ENCODE measurements around the gene KCNMA1. TPM values are rescaled to one million over a fixed set of nuclear protein-coding genes. Genes with fewer than 3 reads are reported as not detected.

KCNMA1 gene
- total RNA-seq, 1 experiment from 2014 or later = 20.7 TPM

DNA sequence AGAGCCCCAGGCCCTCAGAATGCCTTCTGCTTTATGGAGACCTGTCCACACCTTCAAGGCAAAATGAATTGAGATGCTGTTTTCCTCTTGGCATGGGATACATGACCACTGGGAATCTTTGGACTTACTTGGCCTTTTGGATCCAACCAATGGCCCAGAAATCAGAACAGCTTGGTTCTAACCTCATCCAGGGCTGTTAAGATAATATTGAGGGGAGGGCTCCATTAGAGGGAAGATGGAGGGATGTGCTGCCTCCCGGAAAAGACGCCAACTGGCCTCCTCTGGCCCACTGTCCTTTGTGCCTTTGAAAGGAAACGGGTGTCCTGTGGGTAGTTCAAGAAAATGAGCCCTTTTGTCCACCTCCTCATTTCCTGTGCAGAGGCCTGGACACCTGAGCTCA lies 530.9 kb downstream of the KCNMA1 start:
- peaks cover 10% of the 10 kb centered on the region for H3K36me3 Mint-ChIP-seq (ENCODE audit: insufficient read depth, unreplicated experiment)
- Histone ChIP-seq H3K9me3 (no peaks in the 10 kb centered on the region), H3K27me3 (replicated peaks; ENCODE audit: control insufficient read depth, insufficient read depth, low read length) (no peaks in the 10 kb centered on the region), H3K36me3 (ENCODE audit: control insufficient read depth, insufficient read depth, low read length) (no peaks in the 10 kb centered on the region), H3K4me1 (peaks cover 1% of the 10 kb centered on the region; the same call in 1 of the 2 replicates), H3K4me3 (ENCODE audit: low read depth, low read length) (no peak overlapping the region)
- no peak for DNase-seq
- ChIA-PET CTCF (no interaction called here), POLR2A (no interaction called here)
- H3K4me1 Mint-ChIP-seq (ENCODE audit: low read depth, unreplicated experiment) = no peaks in the 10 kb centered on the region
- peaks cover 2% of the 10 kb centered on the region for H3K27me3 Mint-ChIP-seq (ENCODE audit: insufficient read depth, unreplicated experiment)
- no TSS peak for BruUV-seq (replicated peaks)
- H3K27ac Mint-ChIP-seq (ENCODE audit: unreplicated experiment) = no peak overlapping the region
- H3K9me3 Mint-ChIP-seq (ENCODE audit: unreplicated experiment) = no peaks in the 10 kb centered on the region
- TF ChIP-seq, protein P1, sequence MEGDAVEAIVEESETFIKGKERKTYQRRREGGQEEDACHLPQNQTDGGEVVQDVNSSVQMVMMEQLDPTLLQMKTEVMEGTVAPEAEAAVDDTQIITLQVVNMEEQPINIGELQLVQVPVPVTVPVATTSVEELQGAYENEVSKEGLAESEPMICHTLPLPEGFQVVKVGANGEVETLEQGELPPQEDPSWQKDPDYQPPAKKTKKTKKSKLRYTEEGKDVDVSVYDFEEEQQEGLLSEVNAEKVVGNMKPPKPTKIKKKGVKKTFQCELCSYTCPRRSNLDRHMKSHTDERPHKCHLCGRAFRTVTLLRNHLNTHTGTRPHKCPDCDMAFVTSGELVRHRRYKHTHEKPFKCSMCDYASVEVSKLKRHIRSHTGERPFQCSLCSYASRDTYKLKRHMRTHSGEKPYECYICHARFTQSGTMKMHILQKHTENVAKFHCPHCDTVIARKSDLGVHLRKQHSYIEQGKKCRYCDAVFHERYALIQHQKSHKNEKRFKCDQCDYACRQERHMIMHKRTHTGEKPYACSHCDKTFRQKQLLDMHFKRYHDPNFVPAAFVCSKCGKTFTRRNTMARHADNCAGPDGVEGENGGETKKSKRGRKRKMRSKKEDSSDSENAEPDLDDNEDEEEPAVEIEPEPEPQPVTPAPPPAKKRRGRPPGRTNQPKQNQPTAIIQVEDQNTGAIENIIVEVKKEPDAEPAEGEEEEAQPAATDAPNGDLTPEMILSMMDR (IDR thresholded peaks at IDR 0.05; ENCODE audit: insufficient read depth in 1 of 2, low read depth in 1 of 2, low read length in 1 of 2, severe bottlenecking in 1 of 2, unreplicated experiment in 1 of 2) = no peak
- intact Hi-C loops (cut with micrococcal nuclease; ENCODE audit: unreplicated experiment) = no loop called here
- no peak overlapping the region for H3K4me3 Mint-ChIP-seq (ENCODE audit: unreplicated experiment)

DNA sequence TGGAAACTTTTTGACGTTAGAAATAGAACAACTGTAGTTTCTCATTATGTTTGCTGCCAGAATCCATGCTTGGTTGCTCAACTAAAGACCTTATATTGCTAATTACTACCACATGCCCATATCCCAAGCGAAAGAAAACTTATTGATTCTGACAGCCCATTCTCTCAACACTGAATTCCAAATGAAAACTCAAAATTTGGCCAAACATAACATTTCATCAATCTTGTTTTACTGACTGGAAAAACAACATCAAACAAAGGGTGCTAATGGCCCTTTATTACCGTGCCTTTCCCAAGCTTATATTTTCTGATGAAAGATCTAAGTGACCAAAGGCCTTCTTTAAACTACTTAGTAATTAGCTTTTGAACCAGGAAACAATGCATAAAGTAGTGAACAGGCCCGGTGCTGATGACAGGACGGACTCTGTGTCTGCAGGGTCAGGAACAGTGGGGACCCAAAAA lies 531.8 kb downstream of the KCNMA1 start:
- Mint-ChIP-seq H3K36me3 (ENCODE audit: insufficient read depth, unreplicated experiment) (peaks cover 15% of the 10 kb centered on the region), H3K27me3 (ENCODE audit: insufficient read depth, unreplicated experiment) (peaks cover 2% of the 10 kb centered on the region), H3K4me1 (ENCODE audit: low read depth, unreplicated experiment) (no peaks in the 10 kb centered on the region), H3K27ac (ENCODE audit: unreplicated experiment) (no peak overlapping the region), H3K9me3 (ENCODE audit: unreplicated experiment) (no peaks in the 10 kb centered on the region), H3K4me3 (ENCODE audit: unreplicated experiment) (no peak overlapping the region)
- Histone ChIP-seq H3K4me3 (ENCODE audit: low read depth, low read length) (no peak overlapping the region), H3K4me1 (no peaks in the 10 kb centered on the region), H3K9me3 (no peaks in the 10 kb centered on the region), H3K36me3 (ENCODE audit: control insufficient read depth, insufficient read depth, low read length) (no peaks in the 10 kb centered on the region), H3K27me3 (replicated peaks; ENCODE audit: control insufficient read depth, insufficient read depth, low read length) (no peaks in the 10 kb centered on the region)
- DNase-seq = no peak
- TF ChIP-seq, protein P1 (IDR thresholded peaks at IDR 0.05; ENCODE audit: insufficient read depth in 1 of 2, low read depth in 1 of 2, low read length in 1 of 2, severe bottlenecking in 1 of 2, unreplicated experiment in 1 of 2) = no peak
- CTCF ChIA-PET = no interaction called here
- POLR2A ChIA-PET = no interaction called here
- intact Hi-C loops (cut with micrococcal nuclease; ENCODE audit: unreplicated experiment) = no loop called here
- no TSS peak for BruUV-seq (replicated peaks)

DNA sequence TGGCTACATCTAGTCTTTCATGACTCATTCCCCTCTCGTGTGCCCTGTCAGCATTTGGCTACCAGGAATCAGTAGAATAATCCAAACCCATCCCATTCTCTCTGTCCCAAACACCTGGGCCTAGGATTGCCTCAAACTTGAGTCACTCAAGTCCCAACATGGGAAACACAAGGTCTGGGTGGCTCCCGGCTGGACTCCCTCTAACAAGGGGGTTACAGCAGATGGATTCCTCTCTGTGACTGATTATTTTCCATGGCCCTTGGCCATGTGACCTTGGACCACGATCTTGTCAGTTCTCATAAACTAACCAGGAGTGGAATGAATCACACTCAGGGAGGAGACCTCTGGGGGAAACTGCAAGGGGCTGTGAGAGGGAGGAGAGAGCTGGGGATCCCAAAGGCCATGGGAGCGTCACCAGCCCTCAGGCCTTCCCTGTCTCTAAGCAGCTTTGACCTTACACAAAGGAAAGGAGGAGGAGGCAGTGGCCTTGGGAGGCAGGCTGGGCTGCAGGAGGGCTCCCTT lies 533.1 kb downstream of the KCNMA1 start:
- H3K4me3 Mint-ChIP-seq (ENCODE audit: unreplicated experiment) = no peak overlapping the region
- no peaks in the 10 kb centered on the region for H3K4me1 Mint-ChIP-seq (ENCODE audit: low read depth, unreplicated experiment)
- no peaks in the 10 kb centered on the region for H3K9me3 ChIP-seq
- no TSS peak for BruUV-seq (replicated peaks)
- TF ChIP-seq, protein P1 (IDR thresholded peaks at IDR 0.05; ENCODE audit: insufficient read depth in 1 of 2, low read depth in 1 of 2, low read length in 1 of 2, severe bottlenecking in 1 of 2, unreplicated experiment in 1 of 2) = no peak
- H3K36me3 Mint-ChIP-seq (ENCODE audit: insufficient read depth, unreplicated experiment) = peaks cover 15% of the 10 kb centered on the region
- no peak overlapping the region for H3K27ac Mint-ChIP-seq (ENCODE audit: unreplicated experiment)
- POLR2A ChIA-PET = no interaction called here
- no peak overlapping the region for H3K4me3 ChIP-seq (ENCODE audit: low read depth, low read length)
- peaks cover 2% of the 10 kb centered on the region for H3K27me3 Mint-ChIP-seq (ENCODE audit: insufficient read depth, unreplicated experiment)
- no peak for DNase-seq
- no peaks in the 10 kb centered on the region for H3K36me3 ChIP-seq (ENCODE audit: control insufficient read depth, insufficient read depth, low read length)
- CTCF ChIA-PET = no interaction called here
- intact Hi-C loops (cut with micrococcal nuclease; ENCODE audit: unreplicated experiment) = no loop called here
- no peaks in the 10 kb centered on the region for H3K4me1 ChIP-seq
- no peaks in the 10 kb centered on the region for H3K27me3 ChIP-seq (replicated peaks; ENCODE audit: control insufficient read depth, insufficient read depth, low read length)
- no peaks in the 10 kb centered on the region for H3K9me3 Mint-ChIP-seq (ENCODE audit: unreplicated experiment)
